ENCODE results near the gene PRSS1.

Gene PRSS1

DNA sequence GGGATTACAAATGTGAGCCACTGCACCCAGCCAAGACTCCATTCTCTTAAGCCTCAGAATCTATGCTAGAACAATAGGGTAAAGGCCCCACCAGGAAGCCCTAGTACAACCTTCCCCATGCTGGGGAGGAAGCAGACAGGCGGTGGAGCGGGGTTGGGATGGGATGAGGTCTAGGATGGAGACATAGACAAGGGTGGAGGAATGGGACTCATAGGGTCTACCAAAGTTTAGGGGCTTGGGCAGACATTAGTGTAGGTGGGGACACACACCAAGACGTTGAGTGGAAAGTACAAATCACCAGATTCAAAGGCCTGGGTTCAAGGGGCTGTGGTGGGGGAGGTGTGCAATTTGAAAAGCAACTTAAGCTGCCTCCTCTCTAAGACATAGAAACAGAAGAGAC, 40.8 kb downstream of the PRSS1 start:
- Histone ChIP-seq H3K9me3 (ENCODE audit: control insufficient read depth, low read length) (no peaks in the 10 kb centered on the region), H4K8ac (ENCODE audit: low read length) (no peak overlapping the region), H3K4me2 (ENCODE audit: low read length, poor library complexity, severe bottlenecking) (no peak overlapping the region), H2BK15ac (ENCODE audit: low read depth, poor library complexity, severe bottlenecking) (no peak overlapping the region), H2AK5ac (ENCODE audit: low read length, severe bottlenecking) (no peak overlapping the region), H3K36me3 (ENCODE audit: control insufficient read depth in 1 of 2, insufficient read depth in 2 of 2, low read depth in 1 of 2, low read length in 2 of 2) (no peaks in the 10 kb centered on the region), H3K4ac (ENCODE audit: low read depth in 1 of 2, low read length in 2 of 2) (no peak overlapping the region), H2BK12ac (ENCODE audit: low read length in 2 of 2) (no peak overlapping the region), H3K27ac (ENCODE audit: low read length, poor library complexity, severe bottlenecking) (no peak overlapping the region), H3K79me1 (replicated peaks; ENCODE audit: low read length, poor library complexity, severe bottlenecking) (no peaks in the 10 kb centered on the region), H2BK120ac (ENCODE audit: low read depth, low read length) (no peak overlapping the region), H2BK5ac (ENCODE audit: low read depth, low read length, poor library complexity, severe bottlenecking) (no peak overlapping the region), H3K4me1 (ENCODE audit: control insufficient read depth, insufficient read depth, low read depth, low read length) (no peaks in the 10 kb centered on the region), H4K91ac (ENCODE audit: low read length) (no peak overlapping the region), H3K18ac (ENCODE audit: low read depth in 1 of 2, low read length in 2 of 2) (no peak overlapping the region), H3K9ac (ENCODE audit: low read length) (no peak overlapping the region), H3K4me3 (ENCODE audit: insufficient read depth in 1 of 2, low read depth in 1 of 2, low read length in 2 of 2) (no peak overlapping the region), H2AFZ (ENCODE audit: low read depth, low read length) (no peak overlapping the region), H3K14ac (ENCODE audit: low read length in 2 of 2) (no peak overlapping the region), H3K23ac (ENCODE audit: low read length in 2 of 2) (no peak overlapping the region), H3K27me3 (ENCODE audit: control insufficient read depth in 1 of 2, insufficient read depth in 1 of 2, low read length in 2 of 2) (peaks cover 74 to 79% of the 10 kb centered on the region in 2 experiments)
- 82% methylated on average over 3 of the region's 3 CpGs for WGBS
- no peak for DNase-seq

GRCh38 chr7:142790555-142790954, 41.3 kb downstream of the PRSS1 start:
- H3K27ac ChIP-seq (ENCODE audit: low read length, poor library complexity, severe bottlenecking), result no peak overlapping the region
- H3K27me3 ChIP-seq (ENCODE audit: control insufficient read depth in 1 of 2, insufficient read depth in 1 of 2, low read length in 2 of 2), result peaks cover 79 to 84% of the 10 kb centered on the region in 2 experiments
- H3K4me3 ChIP-seq (ENCODE audit: insufficient read depth in 1 of 2, low read depth in 1 of 2, low read length in 2 of 2), result no peak overlapping the region

DNA sequence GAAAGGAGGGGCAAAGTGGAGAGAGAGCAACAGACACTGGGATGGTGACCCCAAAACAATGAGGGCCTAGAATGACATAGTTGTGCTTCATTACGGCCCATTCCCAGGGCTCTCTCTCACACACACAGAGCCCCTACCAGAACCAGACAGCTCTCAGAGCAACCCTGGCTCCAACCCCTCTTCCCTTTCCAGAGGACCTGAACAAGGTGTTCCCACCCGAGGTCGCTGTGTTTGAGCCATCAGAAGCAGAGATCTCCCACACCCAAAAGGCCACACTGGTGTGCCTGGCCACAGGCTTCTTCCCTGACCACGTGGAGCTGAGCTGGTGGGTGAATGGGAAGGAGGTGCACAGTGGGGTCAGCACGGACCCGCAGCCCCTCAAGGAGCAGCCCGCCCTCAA, 42.2 kb downstream of the PRSS1 start:
- no peaks in the 10 kb centered on the region for H3K79me1 ChIP-seq (replicated peaks; ENCODE audit: low read length, poor library complexity, severe bottlenecking)
- DNase-seq, result no peak

More at GRCh38 chr7:142790555-142790954, 41.3 kb downstream of the PRSS1 start:
- H3K23ac ChIP-seq (ENCODE audit: low read length in 2 of 2), result no peak overlapping the region
- no peak overlapping the region for H2BK12ac ChIP-seq (ENCODE audit: low read length in 2 of 2)
- no peak overlapping the region for H2BK15ac ChIP-seq (ENCODE audit: low read depth, poor library complexity, severe bottlenecking)
- H3K9ac ChIP-seq (ENCODE audit: low read length), result no peak overlapping the region
- no peaks in the 10 kb centered on the region for H3K4me1 ChIP-seq (ENCODE audit: control insufficient read depth, insufficient read depth, low read depth, low read length)
- H2BK5ac ChIP-seq (ENCODE audit: low read depth, low read length, poor library complexity, severe bottlenecking), result no peak overlapping the region
- no peak overlapping the region for H3K14ac ChIP-seq (ENCODE audit: low read length in 2 of 2)
- H2AFZ ChIP-seq (ENCODE audit: low read depth, low read length), result no peak overlapping the region
- H4K8ac ChIP-seq (ENCODE audit: low read length), result no peak overlapping the region
- H2AK5ac ChIP-seq (ENCODE audit: low read length, severe bottlenecking), result no peak overlapping the region
- H3K4me2 ChIP-seq (ENCODE audit: low read length, poor library complexity, severe bottlenecking), result no peak overlapping the region
- no peak overlapping the region for H3K4ac ChIP-seq (ENCODE audit: low read depth in 1 of 2, low read length in 2 of 2)
- H3K9me3 ChIP-seq (ENCODE audit: control insufficient read depth, low read length), result no peaks in the 10 kb centered on the region
- H3K36me3 ChIP-seq (ENCODE audit: control insufficient read depth in 1 of 2, insufficient read depth in 2 of 2, low read depth in 1 of 2, low read length in 2 of 2), result no peaks in the 10 kb centered on the region
- H2BK120ac ChIP-seq (ENCODE audit: low read depth, low read length), result no peak overlapping the region
- WGBS, result 81% methylated on average over 1 of the region's 1 CpG
- no peaks in the 10 kb centered on the region for H3K79me1 ChIP-seq (replicated peaks; ENCODE audit: low read length, poor library complexity, severe bottlenecking)
- H4K91ac ChIP-seq (ENCODE audit: low read length), result no peak overlapping the region
- no peak overlapping the region for H3K18ac ChIP-seq (ENCODE audit: low read depth in 1 of 2, low read length in 2 of 2)
- DNase-seq, result no peak

GRCh38 chr7:142792129-142792528, 42.9 kb downstream of the PRSS1 start:
- Histone ChIP-seq H2BK15ac (ENCODE audit: low read depth, poor library complexity, severe bottlenecking) (no peak overlapping the region), H3K79me1 (replicated peaks; ENCODE audit: low read length, poor library complexity, severe bottlenecking) (no peaks in the 10 kb centered on the region), H3K4ac (ENCODE audit: low read depth in 1 of 2, low read length in 2 of 2) (no peak overlapping the region), H2AFZ (ENCODE audit: low read depth, low read length) (no peak overlapping the region), H2AK5ac (ENCODE audit: low read length, severe bottlenecking) (no peak overlapping the region), H3K27me3 (ENCODE audit: control insufficient read depth in 1 of 2, insufficient read depth in 1 of 2, low read length in 2 of 2) (peaks cover 85 to 86% of the 10 kb centered on the region in 2 experiments), H3K23ac (ENCODE audit: low read length in 2 of 2) (no peak overlapping the region), H3K18ac (ENCODE audit: low read depth in 1 of 2, low read length in 2 of 2) (no peak overlapping the region), H2BK5ac (ENCODE audit: low read depth, low read length, poor library complexity, severe bottlenecking) (no peak overlapping the region), H2BK12ac (ENCODE audit: low read length in 2 of 2) (no peak overlapping the region), H4K8ac (ENCODE audit: low read length) (no peak overlapping the region), H3K4me3 (ENCODE audit: insufficient read depth in 1 of 2, low read depth in 1 of 2, low read length in 2 of 2) (no peak overlapping the region), H2BK120ac (ENCODE audit: low read depth, low read length) (no peak overlapping the region), H3K4me1 (ENCODE audit: control insufficient read depth, insufficient read depth, low read depth, low read length) (peaks cover 7% of the 10 kb centered on the region), H4K91ac (ENCODE audit: low read length) (no peak overlapping the region), H3K14ac (ENCODE audit: low read length in 2 of 2) (no peak overlapping the region), H3K27ac (ENCODE audit: low read length, poor library complexity, severe bottlenecking) (no peak overlapping the region), H3K36me3 (ENCODE audit: control insufficient read depth in 1 of 2, insufficient read depth in 2 of 2, low read depth in 1 of 2, low read length in 2 of 2) (no peaks in the 10 kb centered on the region), H3K9ac (ENCODE audit: low read length) (no peak overlapping the region), H3K9me3 (ENCODE audit: control insufficient read depth, low read length) (no peaks in the 10 kb centered on the region), H3K4me2 (ENCODE audit: low read length, poor library complexity, severe bottlenecking) (no peak overlapping the region)
- DNase-seq, result no peak
- 100% methylated on average over 1 of the region's 1 CpG for WGBS

More for the DNA sequence above, 42.2 kb downstream of the PRSS1 start:
- Histone ChIP-seq H3K4ac (ENCODE audit: low read depth in 1 of 2, low read length in 2 of 2) (no peak overlapping the region), H3K4me2 (ENCODE audit: low read length, poor library complexity, severe bottlenecking) (no peak overlapping the region), H3K18ac (ENCODE audit: low read depth in 1 of 2, low read length in 2 of 2) (no peak overlapping the region), H3K14ac (ENCODE audit: low read length in 2 of 2) (no peak overlapping the region), H3K27ac (ENCODE audit: low read length, poor library complexity, severe bottlenecking) (no peak overlapping the region), H4K8ac (ENCODE audit: low read length) (no peak overlapping the region), H4K91ac (ENCODE audit: low read length) (no peak overlapping the region), H3K9ac (ENCODE audit: low read length) (no peak overlapping the region), H2BK120ac (ENCODE audit: low read depth, low read length) (no peak overlapping the region), H3K9me3 (ENCODE audit: control insufficient read depth, low read length) (no peaks in the 10 kb centered on the region), H2AFZ (ENCODE audit: low read depth, low read length) (no peak overlapping the region), H2BK15ac (ENCODE audit: low read depth, poor library complexity, severe bottlenecking) (no peak overlapping the region), H2AK5ac (ENCODE audit: low read length, severe bottlenecking) (no peak overlapping the region), H3K4me1 (ENCODE audit: control insufficient read depth, insufficient read depth, low read depth, low read length) (peaks cover 1% of the 10 kb centered on the region), H2BK5ac (ENCODE audit: low read depth, low read length, poor library complexity, severe bottlenecking) (no peak overlapping the region), H2BK12ac (ENCODE audit: low read length in 2 of 2) (no peak overlapping the region), H3K23ac (ENCODE audit: low read length in 2 of 2) (no peak overlapping the region), H3K4me3 (ENCODE audit: insufficient read depth in 1 of 2, low read depth in 1 of 2, low read length in 2 of 2) (no peak overlapping the region), H3K27me3 (ENCODE audit: control insufficient read depth in 1 of 2, insufficient read depth in 1 of 2, low read length in 2 of 2) (peaks cover 83 to 87% of the 10 kb centered on the region in 2 experiments), H3K36me3 (ENCODE audit: control insufficient read depth in 1 of 2, insufficient read depth in 2 of 2, low read depth in 1 of 2, low read length in 2 of 2) (no peaks in the 10 kb centered on the region)
- WGBS, result 79% methylated on average over 3 of the region's 7 CpGs
